GM19351 (cell line): ENCODE data around the gene PACRG.

Experiments used
- ATAC-seq: cut with Tn5 transposase; IDR thresholded peaks from one replicate; pipeline ENCODE4 v1.9.1; 2021; ENCODE audit warnings: mild to moderate bottlenecking, moderate library complexity; ENCODE audit not compliant: unreplicated experiment

PACRG gene

GRCh38 chr6:163127587-163127986, 399.8 kb downstream of the PACRG start:
- no peak for ATAC-seq

- no peak for ATAC-seq
These were observed 400.6 kb downstream of the PACRG start for GRCh38 chr6:163128324-163128723.

- ATAC-seq = no peak
These were observed 404.4 kb downstream of the PACRG start for GRCh38 chr6:163132050-163132750.

DNA sequence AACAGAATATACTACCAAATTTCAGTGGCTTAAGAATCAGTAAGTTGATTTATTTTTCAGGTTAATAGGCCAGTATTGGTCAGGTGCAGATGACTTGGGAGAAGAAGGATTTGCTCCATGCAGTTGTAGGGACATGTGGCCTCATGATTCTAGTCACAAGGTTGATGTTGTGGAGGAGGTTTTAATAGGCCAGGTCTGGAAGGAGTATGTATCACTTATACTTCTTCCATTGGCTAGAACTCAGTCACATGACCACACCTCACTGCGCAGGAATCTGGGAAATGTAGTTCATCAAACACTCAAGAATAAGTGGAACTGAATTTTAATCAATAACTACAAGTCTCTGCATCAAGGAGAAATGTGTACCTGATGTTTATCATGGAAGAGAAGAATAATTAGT, 405.2 kb downstream of the PACRG start:
- ATAC-seq = no peak

- no peak for ATAC-seq
These were observed 405.9 kb downstream of the PACRG start for GRCh38 chr6:163133691-163134090.

DNA sequence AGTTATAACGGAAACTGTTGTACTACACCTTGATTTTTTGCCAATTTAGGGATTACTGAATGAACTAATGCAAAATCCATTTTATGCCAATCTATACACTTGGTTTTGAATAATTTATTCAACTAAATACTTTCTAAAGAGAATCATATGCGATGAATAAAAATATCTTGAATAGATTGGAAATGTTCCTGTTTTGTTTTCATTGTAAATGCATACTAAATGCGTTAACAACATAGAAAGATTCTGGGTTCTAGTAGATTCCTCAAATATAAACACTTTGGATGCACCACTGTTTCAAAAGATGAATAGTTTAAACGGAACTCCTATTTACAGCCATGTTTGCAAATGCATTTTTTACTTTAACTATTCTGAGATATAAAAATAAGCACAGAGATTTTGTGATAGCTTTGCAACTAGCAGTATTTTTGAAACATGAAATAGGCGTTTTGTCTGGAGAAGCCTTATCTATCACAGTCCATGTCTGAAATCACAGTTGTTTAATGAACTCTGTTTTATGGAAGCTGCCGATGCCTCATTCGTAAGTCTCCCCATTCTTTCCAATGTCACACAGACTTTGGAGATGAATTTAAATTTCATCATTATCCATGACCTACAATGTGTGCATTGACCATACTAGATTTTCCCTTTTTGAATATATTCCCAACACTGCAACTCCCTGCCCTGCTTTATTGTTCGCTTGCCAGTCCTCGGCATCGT, 409.1 kb downstream of the PACRG start:
- ATAC-seq = no peak

- ATAC-seq = no peak
These were observed 409.7 kb downstream of the PACRG start for GRCh38 chr6:163137398-163137881.

DNA sequence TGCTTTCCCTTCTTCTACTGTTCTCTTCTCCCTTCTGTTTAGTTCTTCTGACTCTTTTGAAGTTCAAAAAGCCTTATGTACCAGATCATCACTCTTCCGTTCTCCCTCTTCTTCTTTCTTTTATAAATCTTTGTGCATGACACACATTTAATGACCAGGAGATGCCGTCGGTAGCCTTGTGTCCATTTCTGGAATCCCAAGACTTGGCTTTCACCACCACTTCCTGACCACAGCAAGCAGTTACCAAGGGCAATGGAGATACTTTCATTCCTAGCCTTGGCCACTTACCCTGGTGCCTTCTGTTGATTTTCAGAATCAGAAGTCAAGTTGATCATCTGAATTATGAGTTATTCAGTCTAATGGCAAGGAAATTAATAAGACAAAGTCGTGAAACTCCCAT, 418.3 kb downstream of the PACRG start:
- ATAC-seq = no peak

- no peak for ATAC-seq
These were observed 420.2 kb downstream of the PACRG start for GRCh38 chr6:163147994-163148393.

- no peak for ATAC-seq
These were observed 420.9 kb downstream of the PACRG start for GRCh38 chr6:163148451-163149278.

- ATAC-seq = no peak
These were observed 421.6 kb downstream of the PACRG start for GRCh38 chr6:163149279-163149848.

DNA sequence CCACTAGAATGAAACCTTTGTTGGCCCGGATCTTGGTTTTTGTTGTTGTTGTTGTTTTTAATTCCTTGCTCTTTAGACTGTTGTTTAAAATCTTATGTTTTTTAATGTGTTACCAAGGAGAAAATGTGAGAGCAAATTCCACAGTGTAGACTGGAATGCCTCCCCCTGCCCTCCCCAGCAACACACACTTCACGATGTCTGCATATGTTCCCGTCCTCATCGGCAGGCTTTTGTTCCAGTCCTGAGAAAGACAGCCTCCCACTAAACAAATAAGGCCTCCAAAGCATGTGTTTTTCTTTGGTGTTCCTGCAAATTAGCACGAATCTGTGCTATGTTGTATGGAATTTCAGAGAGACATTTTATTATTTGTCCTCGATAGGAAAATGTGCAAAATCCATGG, 423.4 kb downstream of the PACRG start:
- no peak for ATAC-seq

- no peak for ATAC-seq
These were observed 424.9 kb downstream of the PACRG start for GRCh38 chr6:163152701-163153100.

- no peak for ATAC-seq
These were observed 431.3 kb downstream of the PACRG start for GRCh38 chr6:163159110-163159509.

DNA sequence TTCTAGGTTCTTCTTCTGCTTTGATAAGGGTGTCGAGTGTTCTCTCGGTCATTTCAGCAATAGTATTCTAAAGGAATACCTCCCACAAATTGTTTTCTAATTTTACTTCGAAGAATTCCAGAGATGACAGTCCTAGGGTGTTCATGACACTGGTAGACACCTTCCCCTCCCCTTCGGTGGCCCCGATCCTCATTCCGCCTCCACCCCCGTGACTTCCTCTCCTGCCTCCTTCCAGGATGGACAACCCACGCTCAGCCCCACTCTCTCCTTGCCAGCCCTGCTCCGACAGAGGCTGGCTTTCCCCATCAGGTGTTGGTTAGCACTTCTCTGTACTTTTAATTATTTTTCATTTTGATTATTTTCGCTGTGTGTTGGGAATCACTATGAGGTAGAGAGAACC, 431.9 kb downstream of the PACRG start:
- ATAC-seq = no peak

GRCh38 chr6:163162007-163162873, 434.5 kb downstream of the PACRG start:
- no peak for ATAC-seq

DNA sequence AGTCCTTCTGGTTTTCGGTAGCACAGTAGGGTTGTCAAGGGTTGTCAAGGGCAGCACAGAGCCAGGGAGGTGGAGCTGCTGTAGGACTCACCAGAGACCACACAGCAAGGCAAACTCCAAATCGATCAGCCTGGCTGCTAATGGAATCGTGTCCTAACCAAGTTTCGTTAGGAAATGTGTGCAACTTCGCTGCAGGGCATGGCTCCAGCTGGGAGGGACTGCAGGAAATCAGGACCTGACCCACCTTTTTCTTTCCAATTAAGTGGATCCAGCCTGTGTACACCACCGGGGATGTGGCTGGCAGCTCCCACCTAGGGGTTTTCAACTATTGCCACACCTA, 435.1 kb downstream of the PACRG start:
- no peak for ATAC-seq

- ATAC-seq = no peak
These were observed 436.6 kb downstream of the PACRG start for GRCh38 chr6:163164175-163164900.

- no peak for ATAC-seq
These were observed 437.6 kb downstream of the PACRG start for GRCh38 chr6:163165155-163165910.
